ENCODE results near the gene DOK5. TPM values are rescaled to one million over a fixed set of nuclear protein-coding genes. Genes with fewer than 3 reads are reported as not detected.

DOK5 gene
- total RNA-seq, 1 experiment from 2014 or later: not detected

DNA sequence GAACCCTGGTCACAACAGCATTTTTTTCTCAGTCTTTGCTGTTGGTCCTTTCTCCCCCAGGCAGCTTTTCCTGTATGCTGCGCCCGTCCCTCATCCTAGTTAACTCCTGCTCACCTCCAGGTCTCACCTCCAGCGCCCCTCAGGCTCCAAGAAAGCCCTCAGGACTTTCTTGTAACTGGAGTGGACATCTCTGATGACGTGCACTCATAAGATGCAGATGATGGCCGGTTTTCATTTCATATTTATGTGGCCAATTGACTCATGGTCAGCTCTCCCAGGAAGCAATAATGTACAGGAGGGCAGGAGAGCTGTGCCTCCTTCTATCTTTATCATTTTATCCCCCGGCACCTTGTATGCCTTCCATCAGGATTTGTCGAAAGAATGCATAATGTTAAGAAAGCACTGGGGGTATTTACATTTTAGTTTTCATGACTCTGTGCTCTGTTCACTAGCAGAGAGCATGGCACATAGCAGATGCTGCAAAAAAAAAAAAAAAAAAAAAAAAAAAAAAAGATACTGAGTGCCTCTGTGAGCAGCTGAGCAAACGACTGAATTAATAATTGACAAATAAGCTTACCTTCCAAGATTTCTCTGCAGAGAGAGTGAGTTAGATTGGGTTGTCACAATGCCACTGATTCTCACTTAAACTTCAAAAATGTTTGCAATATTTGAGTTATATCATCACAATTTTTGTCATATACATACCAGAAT lies 170.2 kb downstream of the DOK5 start:
- no peak for DNase-seq
- no peaks in the 10 kb centered on the region for H3K27me3 ChIP-seq (ENCODE audit: low read length)
- no peak overlapping the region for H3K27ac ChIP-seq (ENCODE audit: low read length)
- no peak overlapping the region for H2AFZ ChIP-seq (ENCODE audit: low read length)
- no peaks in the 10 kb centered on the region for H3K36me3 ChIP-seq (ENCODE audit: insufficient read depth, low read length)
- H3K9me3 ChIP-seq (ENCODE audit: low read length): no peaks in the 10 kb centered on the region
- H3K4me3 ChIP-seq (ENCODE audit: low read length): no peak overlapping the region
- H3K4me1 ChIP-seq (ENCODE audit: low read length): peaks cover 3% of the 10 kb centered on the region; the same call in 1 of the 2 replicates
- no peaks in the 10 kb centered on the region for H3K79me2 ChIP-seq (ENCODE audit: low read length)
- no peak overlapping the region for H3K9ac ChIP-seq (ENCODE audit: low read length)
- H3K4me2 ChIP-seq (ENCODE audit: low read depth, low read length, poor library complexity, severe bottlenecking): no peak overlapping the region
- H4K20me1 ChIP-seq (ENCODE audit: insufficient read depth, low read depth, low read length): no peaks in the 10 kb centered on the region
- no peaks in the 10 kb centered on the region for H3K9me2 ChIP-seq (replicated peaks; ENCODE audit: insufficient read depth, low read length)

GRCh38 chr20:54646156-54646517 lies 170.7 kb downstream of the DOK5 start:
- Histone ChIP-seq H3K79me2 (ENCODE audit: low read length) (no peaks in the 10 kb centered on the region), H3K27ac (ENCODE audit: low read length) (no peak overlapping the region), H3K9ac (ENCODE audit: low read length) (no peak overlapping the region)

DNA sequence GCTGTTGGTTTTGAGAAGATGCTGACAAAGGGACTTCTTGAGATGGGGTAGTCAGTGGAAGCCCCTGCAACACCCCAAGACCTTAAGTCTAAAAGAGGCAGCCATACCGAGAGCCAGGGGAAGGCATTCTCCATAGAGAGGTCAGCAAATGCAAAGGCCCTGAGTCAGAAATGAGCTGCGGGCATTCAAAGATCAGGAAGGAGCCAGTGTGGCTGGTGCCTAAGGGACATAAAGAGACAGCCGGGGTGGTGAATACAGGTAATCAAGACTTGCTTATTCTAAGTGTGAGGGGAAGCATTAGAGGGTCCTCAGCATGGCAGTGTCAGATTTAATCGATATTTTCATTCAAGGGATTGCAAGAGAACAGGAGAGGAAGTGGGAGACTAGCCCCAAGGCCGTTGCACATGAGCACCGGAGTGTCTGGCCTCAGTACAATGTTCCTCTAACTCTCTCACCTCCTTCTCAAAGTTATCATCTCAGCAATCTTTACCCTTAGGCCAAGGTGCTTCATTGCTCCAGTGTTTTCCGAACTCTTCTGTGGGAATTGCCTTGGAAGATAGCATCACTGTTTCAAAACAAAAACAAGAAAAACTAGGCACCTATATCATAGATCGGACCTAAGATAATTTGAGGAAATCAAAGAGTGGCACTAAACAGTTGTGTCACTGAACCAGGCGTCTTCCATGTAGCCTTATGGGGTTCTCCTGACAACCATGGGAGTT lies 173.2 kb downstream of the DOK5 start:
- H4K20me1 ChIP-seq (ENCODE audit: insufficient read depth, low read depth, low read length): no peaks in the 10 kb centered on the region
- H3K27ac ChIP-seq (ENCODE audit: low read length): no peak overlapping the region
- H2AFZ ChIP-seq (ENCODE audit: low read length): no peak overlapping the region
- no peak overlapping the region for H3K9ac ChIP-seq (ENCODE audit: low read length)
- H3K4me3 ChIP-seq (ENCODE audit: low read length): no peak overlapping the region
- no peak for DNase-seq
- no peaks in the 10 kb centered on the region for H3K9me2 ChIP-seq (replicated peaks; ENCODE audit: insufficient read depth, low read length)
- no peaks in the 10 kb centered on the region for H3K27me3 ChIP-seq (ENCODE audit: low read length)
- H3K4me1 ChIP-seq (ENCODE audit: low read length): peaks cover 3% of the 10 kb centered on the region; the same call in 1 of the 2 replicates
- no peaks in the 10 kb centered on the region for H3K9me3 ChIP-seq (ENCODE audit: low read length)
- H3K36me3 ChIP-seq (ENCODE audit: insufficient read depth, low read length): no peaks in the 10 kb centered on the region
- H3K79me2 ChIP-seq (ENCODE audit: low read length): no peaks in the 10 kb centered on the region
- H3K4me2 ChIP-seq (ENCODE audit: low read depth, low read length, poor library complexity, severe bottlenecking): no peak overlapping the region

More at GRCh38 chr20:54646156-54646517, 170.7 kb downstream of the DOK5 start:
- no peaks in the 10 kb centered on the region for H3K36me3 ChIP-seq (ENCODE audit: insufficient read depth, low read length)
- no peak for DNase-seq
- no peak overlapping the region for H3K4me3 ChIP-seq (ENCODE audit: low read length)
- H3K4me1 ChIP-seq (ENCODE audit: low read length): peaks cover 3% of the 10 kb centered on the region; the same call in 1 of the 2 replicates
- no peaks in the 10 kb centered on the region for H4K20me1 ChIP-seq (ENCODE audit: insufficient read depth, low read depth, low read length)
- no peaks in the 10 kb centered on the region for H3K9me3 ChIP-seq (ENCODE audit: low read length)
- H3K4me2 ChIP-seq (ENCODE audit: low read depth, low read length, poor library complexity, severe bottlenecking): no peak overlapping the region
- H3K27me3 ChIP-seq (ENCODE audit: low read length): no peaks in the 10 kb centered on the region
- H3K9me2 ChIP-seq (replicated peaks; ENCODE audit: insufficient read depth, low read length): no peaks in the 10 kb centered on the region
- no peak overlapping the region for H2AFZ ChIP-seq (ENCODE audit: low read length)

GRCh38 chr20:54649511-54649962 lies 174.1 kb downstream of the DOK5 start:
- H3K9me2 ChIP-seq (replicated peaks; ENCODE audit: insufficient read depth, low read length): no peaks in the 10 kb centered on the region
- H3K9ac ChIP-seq (ENCODE audit: low read length): no peak overlapping the region
- no peak overlapping the region for H3K27ac ChIP-seq (ENCODE audit: low read length)
- no peaks in the 10 kb centered on the region for H3K36me3 ChIP-seq (ENCODE audit: insufficient read depth, low read length)
- no peaks in the 10 kb centered on the region for H3K9me3 ChIP-seq (ENCODE audit: low read length)
- no peak overlapping the region for H2AFZ ChIP-seq (ENCODE audit: low read length)
- H4K20me1 ChIP-seq (ENCODE audit: insufficient read depth, low read depth, low read length): no peaks in the 10 kb centered on the region
- no peak overlapping the region for H3K4me2 ChIP-seq (ENCODE audit: low read depth, low read length, poor library complexity, severe bottlenecking)
- peaks cover 3% of the 10 kb centered on the region; the same call in 1 of the 2 replicates for H3K4me1 ChIP-seq (ENCODE audit: low read length)
- H3K27me3 ChIP-seq (ENCODE audit: low read length): no peaks in the 10 kb centered on the region
- no peaks in the 10 kb centered on the region for H3K79me2 ChIP-seq (ENCODE audit: low read length)
- H3K4me3 ChIP-seq (ENCODE audit: low read length): no peak overlapping the region
- DNase-seq: peak; percentile 91

GRCh38 chr20:54650052-54650719 lies 174.8 kb downstream of the DOK5 start:
- no peaks in the 10 kb centered on the region for H3K79me2 ChIP-seq (ENCODE audit: low read length)
- H3K4me2 ChIP-seq (ENCODE audit: low read depth, low read length, poor library complexity, severe bottlenecking): no peak overlapping the region
- peaks cover 3% of the 10 kb centered on the region; the same call in 1 of the 2 replicates for H3K4me1 ChIP-seq (ENCODE audit: low read length)
- H3K36me3 ChIP-seq (ENCODE audit: insufficient read depth, low read length): no peaks in the 10 kb centered on the region
- H3K9ac ChIP-seq (ENCODE audit: low read length): no peak overlapping the region
- H3K9me2 ChIP-seq (replicated peaks; ENCODE audit: insufficient read depth, low read length): no peaks in the 10 kb centered on the region
- DNase-seq: no peak
- H3K9me3 ChIP-seq (ENCODE audit: low read length): no peaks in the 10 kb centered on the region
- H3K27ac ChIP-seq (ENCODE audit: low read length): no peak overlapping the region
- H3K27me3 ChIP-seq (ENCODE audit: low read length): no peaks in the 10 kb centered on the region
- no peak overlapping the region for H2AFZ ChIP-seq (ENCODE audit: low read length)
- H4K20me1 ChIP-seq (ENCODE audit: insufficient read depth, low read depth, low read length): no peaks in the 10 kb centered on the region
- no peak overlapping the region for H3K4me3 ChIP-seq (ENCODE audit: low read length)

GRCh38 chr20:54651252-54651651 lies 175.9 kb downstream of the DOK5 start:
- no peak overlapping the region for H3K9ac ChIP-seq (ENCODE audit: low read length)
- no peak overlapping the region for H3K27ac ChIP-seq (ENCODE audit: low read length)
- no peak overlapping the region for H3K4me2 ChIP-seq (ENCODE audit: low read depth, low read length, poor library complexity, severe bottlenecking)
- no peak overlapping the region for H2AFZ ChIP-seq (ENCODE audit: low read length)
- H4K20me1 ChIP-seq (ENCODE audit: insufficient read depth, low read depth, low read length): no peaks in the 10 kb centered on the region
- no peaks in the 10 kb centered on the region for H3K79me2 ChIP-seq (ENCODE audit: low read length)
- H3K9me3 ChIP-seq (ENCODE audit: low read length): no peaks in the 10 kb centered on the region
- no peaks in the 10 kb centered on the region for H3K9me2 ChIP-seq (replicated peaks; ENCODE audit: insufficient read depth, low read length)
- no peaks in the 10 kb centered on the region for H3K27me3 ChIP-seq (ENCODE audit: low read length)
- peaks cover 3% of the 10 kb centered on the region; the same call in 1 of the 2 replicates for H3K4me1 ChIP-seq (ENCODE audit: low read length)
- H3K36me3 ChIP-seq (ENCODE audit: insufficient read depth, low read length): no peaks in the 10 kb centered on the region
- no peak overlapping the region for H3K4me3 ChIP-seq (ENCODE audit: low read length)
- DNase-seq: no peak

DNA sequence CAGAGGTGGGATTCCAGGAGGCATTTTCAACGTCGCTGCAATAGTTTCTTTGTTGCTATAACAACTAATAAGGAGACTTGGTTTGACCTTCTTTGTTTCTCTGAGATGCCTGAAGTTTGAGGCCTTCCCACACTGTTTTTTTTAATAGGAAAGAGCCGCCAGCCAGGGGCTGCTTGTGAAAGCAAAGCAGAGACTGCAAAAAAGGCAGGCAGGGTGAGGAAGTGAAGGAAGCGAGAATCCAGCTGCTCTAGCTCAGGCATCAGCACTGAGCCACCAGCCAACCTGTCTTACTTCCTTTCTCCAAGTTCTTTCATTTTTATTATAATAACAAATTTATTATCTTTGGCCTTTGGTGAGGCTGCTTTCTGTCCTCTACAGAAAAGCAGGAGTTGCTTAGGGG lies 179.1 kb downstream of the DOK5 start:
- Histone ChIP-seq H3K27me3 (ENCODE audit: low read length) (no peaks in the 10 kb centered on the region), H3K4me3 (ENCODE audit: low read length) (no peak overlapping the region), H3K9me3 (ENCODE audit: low read length) (no peaks in the 10 kb centered on the region), H4K20me1 (ENCODE audit: insufficient read depth, low read depth, low read length) (no peaks in the 10 kb centered on the region), H3K9ac (ENCODE audit: low read length) (no peak overlapping the region), H3K4me1 (ENCODE audit: low read length) (peaks cover 3% of the 10 kb centered on the region; the same call in 1 of the 2 replicates), H3K36me3 (ENCODE audit: insufficient read depth, low read length) (no peaks in the 10 kb centered on the region), H3K4me2 (ENCODE audit: low read depth, low read length, poor library complexity, severe bottlenecking) (no peak overlapping the region), H3K27ac (ENCODE audit: low read length) (no peak overlapping the region), H2AFZ (ENCODE audit: low read length) (no peak overlapping the region), H3K79me2 (ENCODE audit: low read length) (no peaks in the 10 kb centered on the region), H3K9me2 (replicated peaks; ENCODE audit: insufficient read depth, low read length) (no peaks in the 10 kb centered on the region)
- DNase-seq: no peak

DNA sequence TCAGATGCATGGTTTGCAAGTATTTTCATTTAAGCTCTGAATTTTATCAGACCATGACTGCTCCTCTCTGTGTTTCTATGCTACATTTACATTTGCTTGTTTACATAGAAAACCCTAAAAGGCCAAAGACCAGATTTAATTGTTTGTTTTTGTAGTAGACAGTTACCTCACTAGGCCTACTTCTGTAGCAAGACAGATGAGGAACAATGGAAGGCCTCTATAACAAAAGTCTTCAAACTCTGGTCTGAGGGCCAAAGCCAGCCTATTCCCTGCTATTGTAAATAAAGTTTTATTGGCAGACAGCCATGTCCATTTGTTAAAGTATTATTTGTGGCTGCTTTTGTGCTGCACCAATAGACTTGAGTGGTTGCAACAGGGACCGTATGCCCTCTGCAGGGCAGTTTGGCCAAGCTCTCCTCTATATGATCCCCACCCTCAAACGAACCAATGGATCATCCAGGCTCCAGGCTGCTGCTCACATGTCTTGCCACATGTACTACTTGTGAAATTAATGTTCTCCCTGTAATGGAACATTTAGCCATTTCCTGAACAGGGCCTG lies 182.0 kb downstream of the DOK5 start:
- Histone ChIP-seq H3K36me3 (ENCODE audit: insufficient read depth, low read length) (no peaks in the 10 kb centered on the region), H3K79me2 (ENCODE audit: low read length) (no peaks in the 10 kb centered on the region), H3K9ac (ENCODE audit: low read length) (no peak overlapping the region), H3K27ac (ENCODE audit: low read length) (no peak overlapping the region), H3K4me1 (ENCODE audit: low read length) (no peaks in the 10 kb centered on the region), H3K4me3 (ENCODE audit: low read length) (no peak overlapping the region), H3K9me2 (replicated peaks; ENCODE audit: insufficient read depth, low read length) (no peaks in the 10 kb centered on the region), H2AFZ (ENCODE audit: low read length) (no peak overlapping the region), H3K9me3 (ENCODE audit: low read length) (no peaks in the 10 kb centered on the region), H3K4me2 (ENCODE audit: low read depth, low read length, poor library complexity, severe bottlenecking) (no peak overlapping the region), H3K27me3 (ENCODE audit: low read length) (no peaks in the 10 kb centered on the region), H4K20me1 (ENCODE audit: insufficient read depth, low read depth, low read length) (no peaks in the 10 kb centered on the region)
- no peak for DNase-seq
